ENCODE results near the gene DNAJC15.
A peak's percentile ranks its signal among the peaks of the same experiment; 100 is the strongest.

Gene DNAJC15

DNA sequence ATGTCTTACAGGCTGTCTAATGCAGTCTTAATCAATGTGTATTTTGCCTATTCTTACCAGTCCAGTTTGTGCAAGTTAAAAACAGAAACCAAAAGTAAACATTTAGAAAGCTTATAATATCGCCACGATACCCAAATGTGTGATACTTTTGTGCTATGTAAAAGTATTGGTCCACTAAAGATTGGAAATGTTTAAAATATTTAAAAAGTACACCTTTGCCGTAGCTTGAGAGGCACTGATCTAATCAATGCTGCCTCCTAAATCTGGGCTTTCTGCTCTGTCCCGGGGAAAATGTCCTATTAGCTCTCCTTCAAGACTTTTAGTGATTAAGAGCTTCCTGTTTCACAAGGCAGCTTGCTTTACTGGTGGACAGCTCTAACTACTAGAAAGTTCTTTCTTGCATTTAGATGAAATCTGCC lies 64.7 kb downstream of the DNAJC15 start:
- no peak for DNase-seq

GRCh38 chr13:43089912-43090498 lies 66.6 kb downstream of the DNAJC15 start:
- DNase-seq: no peak

GRCh38 chr13:43094901-43095300 lies 71.5 kb downstream of the DNAJC15 start:
- DNase-seq: no peak

DNA sequence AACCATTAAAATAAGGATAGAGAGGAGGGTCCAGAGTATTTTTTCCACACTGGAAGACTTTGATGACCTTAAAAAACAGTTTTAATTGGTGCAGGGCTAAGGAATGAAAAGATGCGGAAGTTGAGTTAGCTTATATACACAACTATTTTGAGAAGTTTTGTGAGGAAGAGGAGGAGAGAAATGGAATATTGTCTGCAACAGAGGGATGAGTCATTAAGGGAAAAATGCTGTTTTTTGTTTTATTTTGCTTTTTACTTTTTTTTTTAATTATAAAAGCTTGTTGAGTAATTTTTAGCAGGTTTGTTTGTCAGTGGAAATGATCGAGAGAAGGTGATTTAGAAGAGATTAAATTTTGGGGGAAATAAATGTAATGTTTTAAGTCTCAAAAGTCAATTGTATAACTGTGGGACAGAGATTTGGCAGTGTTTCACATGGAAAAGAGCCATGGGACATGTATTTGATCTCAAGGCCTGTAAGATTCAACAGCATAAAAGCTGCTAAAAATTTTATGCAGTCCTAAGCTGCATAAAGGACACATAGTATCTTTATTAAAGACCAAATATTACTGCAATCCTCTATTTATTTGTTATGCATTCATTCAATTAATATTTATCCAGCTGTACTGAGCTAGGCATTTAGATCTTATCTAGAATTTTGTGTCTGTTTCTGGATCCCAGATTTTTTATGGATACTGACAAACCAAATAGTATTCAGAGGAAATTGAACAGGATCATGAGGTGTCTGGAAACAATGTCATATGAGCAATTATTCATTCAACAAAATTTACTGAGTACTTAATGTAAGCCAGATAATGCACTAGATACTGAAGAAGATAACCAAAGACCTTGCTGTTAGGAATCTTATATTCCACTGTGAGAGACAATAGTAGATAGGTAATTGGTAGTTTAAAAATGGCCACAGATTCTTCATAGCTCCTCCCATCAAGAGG lies 72.7 kb downstream of the DNAJC15 start:
- DNase-seq: no peak

DNA sequence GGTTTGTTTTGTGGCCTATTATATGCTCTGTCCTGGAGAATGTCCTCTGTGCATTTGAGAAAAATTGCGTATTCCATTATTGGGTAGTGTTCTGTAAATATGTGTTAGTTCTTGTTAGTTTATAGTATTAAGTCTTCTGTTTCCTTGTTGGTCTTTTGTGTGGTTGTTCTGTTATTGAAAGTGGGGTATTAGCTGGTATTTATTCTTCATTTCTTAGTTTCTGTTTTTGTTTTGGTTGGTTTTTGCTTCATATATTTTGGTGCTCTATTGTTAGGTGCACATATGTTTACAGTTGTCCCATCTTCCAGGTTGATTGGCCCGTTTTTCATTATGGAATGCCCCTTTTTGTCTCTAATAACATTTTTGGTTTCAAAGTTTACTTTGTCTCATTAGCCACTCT lies 77.3 kb downstream of the DNAJC15 start:
- no peak for DNase-seq

DNA sequence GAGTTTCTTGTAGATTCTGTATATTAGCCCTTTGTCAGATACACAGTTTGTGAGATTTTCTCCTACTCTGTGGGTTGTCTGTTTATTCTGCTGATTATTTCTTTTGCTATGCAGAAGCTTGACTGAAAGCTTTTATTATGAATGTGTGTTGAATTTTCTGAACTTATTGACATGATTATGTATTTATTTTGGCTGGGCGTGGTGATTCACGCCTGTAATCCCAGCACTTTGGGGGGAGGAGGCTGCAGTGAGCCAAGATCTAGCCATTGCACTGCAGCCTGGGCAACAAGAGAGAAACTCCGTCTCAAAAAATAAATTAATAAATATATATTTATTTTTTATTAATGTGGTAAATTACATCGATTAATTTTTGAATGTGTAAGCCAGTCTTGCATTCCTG lies 78.9 kb downstream of the DNAJC15 start:
- DNase-seq: no peak

DNA sequence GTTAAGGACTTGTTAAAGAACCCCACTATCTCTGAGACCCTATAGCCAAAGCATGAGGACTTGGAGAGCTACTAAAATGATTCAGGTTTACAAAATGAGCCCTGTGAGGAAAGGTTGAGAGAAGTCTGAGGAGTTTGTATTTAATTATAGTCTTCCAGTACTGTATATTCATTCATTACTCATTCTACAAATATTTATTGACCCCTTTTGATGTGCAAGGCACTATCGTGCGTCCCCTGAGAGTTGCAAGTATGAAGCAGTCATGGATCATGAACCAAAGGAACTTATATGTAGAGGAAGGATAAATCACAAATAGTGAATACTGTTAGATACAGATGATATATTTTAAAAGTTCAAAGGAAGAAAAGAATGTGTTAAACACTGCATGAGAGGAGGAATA lies 84.4 kb downstream of the DNAJC15 start:
- DNase-seq: no peak

DNA sequence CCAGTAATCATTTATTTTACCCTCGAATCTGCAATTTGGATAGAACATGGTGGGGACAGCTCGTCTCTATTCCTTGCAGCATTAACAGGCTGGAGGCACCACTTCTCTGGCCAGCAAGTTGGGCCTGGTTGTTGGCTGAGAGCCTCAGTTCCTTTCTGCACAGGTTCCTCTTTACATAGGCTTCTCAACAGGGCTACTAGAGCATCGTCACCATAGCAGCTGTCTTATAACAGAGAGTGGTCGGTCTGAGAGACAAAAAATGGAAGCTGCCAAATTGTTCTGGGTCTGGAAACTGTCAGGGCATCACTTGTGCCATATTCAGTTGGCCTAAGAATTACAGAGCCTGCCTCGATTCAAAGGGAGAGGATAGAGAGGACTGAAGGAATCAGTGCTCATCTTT lies 86.7 kb downstream of the DNAJC15 start:
- DNase-seq: no peak

DNA sequence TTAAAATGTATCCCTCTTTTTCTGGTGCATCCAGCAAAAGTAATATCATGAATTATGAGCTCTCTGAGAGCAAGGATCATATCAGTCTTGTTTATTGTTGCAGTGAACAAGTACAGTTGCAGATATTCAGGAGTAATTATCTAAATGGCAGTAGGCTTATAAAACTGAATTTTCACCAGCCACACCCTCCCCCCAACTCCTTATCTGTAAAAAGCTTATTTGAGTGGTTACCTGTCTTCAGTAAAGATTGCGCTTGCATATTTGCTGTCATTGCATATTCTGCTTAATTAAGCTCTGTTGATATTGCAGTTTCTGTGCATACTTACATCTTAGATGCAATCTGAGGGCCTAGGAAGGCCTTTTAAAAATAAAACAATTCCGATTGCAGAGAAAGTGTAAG lies 87.3 kb downstream of the DNAJC15 start:
- no peak for DNase-seq

DNA sequence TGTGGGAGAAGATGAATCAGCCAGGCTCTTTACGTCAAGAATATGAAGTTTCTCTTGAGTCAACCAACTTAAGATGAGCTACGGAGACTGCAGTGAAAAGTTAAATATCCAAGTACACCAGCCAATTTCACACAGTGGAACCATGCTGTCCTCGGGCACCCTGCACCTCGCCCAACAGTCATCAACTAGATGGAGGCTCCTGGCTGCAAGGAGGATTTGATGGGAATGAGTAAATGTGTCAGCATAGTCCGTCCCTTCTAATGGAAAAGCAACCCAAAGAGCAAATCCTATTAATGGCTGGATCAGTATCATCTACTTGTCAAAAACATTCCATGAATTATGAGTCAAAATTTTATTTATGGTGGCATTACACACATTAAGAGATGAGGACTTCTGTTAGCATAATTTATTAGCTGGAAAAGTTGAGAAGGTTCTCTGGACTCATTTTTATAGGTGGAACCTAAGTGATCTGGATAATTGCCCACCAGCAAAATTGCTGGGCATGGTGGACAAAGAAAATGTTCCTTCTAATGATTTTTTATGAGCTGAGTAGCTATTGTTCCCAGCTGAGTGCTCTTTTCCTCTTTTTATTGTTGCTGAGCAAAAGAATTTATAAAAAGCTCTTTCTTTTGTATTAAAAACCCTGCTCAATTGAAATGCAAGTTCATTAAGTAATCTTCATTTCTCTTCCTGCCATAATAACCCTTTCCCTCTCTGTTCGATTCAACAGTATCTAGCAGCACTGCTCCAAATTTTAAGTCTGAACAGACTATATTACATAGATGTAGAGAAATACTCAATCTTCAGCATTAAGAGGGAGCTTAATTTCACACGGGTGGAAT lies 88.4 kb downstream of the DNAJC15 start:
- DNase-seq: no peak

GRCh38 chr13:43113603-43114002 lies 90.2 kb downstream of the DNAJC15 start:
- no peak for DNase-seq

DNA sequence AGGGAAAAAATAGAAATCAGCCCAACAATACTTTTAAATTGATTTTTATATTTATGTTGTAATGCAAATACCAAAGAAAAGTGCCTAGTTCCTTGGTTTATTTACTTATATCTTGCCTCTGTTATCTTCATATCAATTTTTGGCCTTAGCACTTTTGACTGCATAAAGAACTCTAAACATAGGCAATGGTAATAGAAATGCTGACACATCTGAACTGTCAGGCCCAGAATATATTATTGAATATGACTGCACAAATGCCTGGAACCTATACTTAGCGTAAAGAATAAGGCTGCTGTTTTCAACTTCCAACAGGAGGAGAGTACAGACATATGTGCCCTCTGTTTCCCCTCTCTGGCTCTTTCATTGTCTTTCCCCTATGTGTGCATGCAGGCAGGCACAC lies 91.1 kb downstream of the DNAJC15 start:
- no peak for DNase-seq

DNA sequence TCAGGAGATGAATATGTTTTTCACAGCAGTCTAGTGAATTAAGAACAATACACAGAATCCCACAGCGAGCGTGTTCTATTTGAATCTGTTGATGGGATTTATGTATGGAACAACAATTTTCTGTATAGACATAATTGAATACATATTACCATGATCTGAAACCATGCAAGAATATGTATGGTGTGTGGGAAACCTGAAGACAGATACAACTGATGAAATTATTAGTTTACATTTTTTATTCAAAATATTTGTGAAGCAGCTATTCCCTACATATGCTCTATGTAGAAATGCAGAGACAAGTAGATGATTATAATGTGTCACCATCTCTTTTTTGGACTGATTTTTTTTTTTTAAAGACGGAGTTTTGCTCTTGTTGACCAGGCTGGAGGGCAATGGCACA lies 91.8 kb downstream of the DNAJC15 start:
- DNase-seq: no peak

GRCh38 chr13:43116242-43116641 lies 92.9 kb downstream of the DNAJC15 start:
- no peak for DNase-seq

DNA sequence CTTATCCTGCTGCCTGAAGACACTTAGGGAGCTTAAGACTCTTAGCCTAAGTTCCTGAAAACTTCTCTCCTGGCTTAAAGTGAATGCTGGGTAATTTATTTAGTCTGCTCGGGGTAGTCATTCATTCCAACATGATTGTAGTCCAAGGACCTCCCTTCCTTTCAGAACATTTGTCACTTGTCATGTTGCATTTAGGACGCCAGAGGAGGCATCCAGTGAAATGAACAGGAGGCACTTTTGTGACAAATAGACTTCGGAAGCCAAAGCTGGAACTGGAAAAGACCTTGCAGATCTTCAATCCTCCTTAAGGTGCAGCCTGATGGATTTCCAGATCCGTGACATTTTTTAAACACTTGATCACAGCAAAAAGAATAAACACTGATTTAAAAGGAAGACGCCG lies 95.1 kb downstream of the DNAJC15 start:
- DNase-seq: no peak

DNA sequence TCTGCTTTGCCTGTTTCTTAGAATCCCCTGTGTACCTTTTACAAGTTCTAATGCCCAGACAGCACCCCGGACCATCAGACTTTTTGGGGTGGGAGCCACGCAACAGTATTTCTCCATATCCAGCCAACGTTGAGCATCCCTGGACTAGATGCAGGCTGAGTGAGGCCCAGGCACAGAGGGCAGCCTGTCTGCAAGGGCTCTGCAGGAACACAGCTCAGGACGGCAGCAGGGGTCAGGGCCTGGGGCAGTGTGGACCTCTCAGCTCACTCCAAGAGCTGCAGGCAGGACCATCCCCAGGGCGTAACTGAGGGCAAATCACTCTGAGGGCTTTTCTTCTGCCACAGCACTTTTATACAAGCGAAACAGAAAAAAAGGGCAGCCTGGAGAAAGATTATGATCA lies 95.8 kb downstream of the DNAJC15 start:
- DNase-seq: no peak

DNA sequence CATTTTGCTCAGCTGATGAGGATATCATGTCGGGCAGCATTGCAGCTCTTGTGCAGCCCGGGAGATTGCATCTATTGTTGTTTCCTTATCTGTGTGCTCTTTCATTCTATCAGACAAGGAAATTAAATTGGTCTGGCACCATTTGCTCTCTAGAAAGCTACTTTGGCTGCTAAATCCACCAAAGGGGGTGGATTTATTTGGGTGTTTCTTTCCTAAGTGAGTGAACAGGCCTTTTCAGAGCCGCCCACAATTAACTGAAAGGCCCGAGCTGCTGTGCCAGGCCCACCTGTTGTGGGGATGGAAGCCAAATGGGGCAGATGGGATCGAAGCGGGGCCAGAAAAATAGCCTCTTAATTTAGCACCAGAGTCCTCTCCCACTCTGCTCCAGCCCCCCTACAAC lies 99.4 kb downstream of the DNAJC15 start:
- peak; percentile 90 for DNase-seq

- no peak for DNase-seq
Observed at GRCh38 chr13:43123856-43124255, 100.5 kb downstream of the DNAJC15 start.

DNA sequence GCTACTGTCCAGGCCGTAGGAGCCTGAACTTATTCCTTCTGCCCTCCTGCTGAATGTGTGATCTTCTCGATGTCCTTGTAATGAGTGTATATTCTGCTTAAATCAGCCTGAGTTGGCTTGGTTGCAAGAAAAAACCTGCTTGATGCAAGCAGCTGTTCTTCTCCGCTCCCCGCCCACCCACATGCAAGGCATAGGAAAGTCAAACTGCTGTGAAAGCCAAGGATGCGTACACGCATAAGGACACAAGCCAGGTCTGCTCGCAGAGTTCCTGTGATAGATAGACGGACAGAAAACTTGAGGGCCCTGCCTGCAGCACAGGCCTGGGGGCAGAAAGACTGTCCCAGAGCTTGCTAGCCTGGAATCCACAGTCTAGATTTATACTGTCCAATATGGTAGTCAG lies 101.1 kb downstream of the DNAJC15 start:
- no peak for DNase-seq

GRCh38 chr13:43126420-43126819 lies 103.0 kb downstream of the DNAJC15 start:
- no peak for DNase-seq

DNA sequence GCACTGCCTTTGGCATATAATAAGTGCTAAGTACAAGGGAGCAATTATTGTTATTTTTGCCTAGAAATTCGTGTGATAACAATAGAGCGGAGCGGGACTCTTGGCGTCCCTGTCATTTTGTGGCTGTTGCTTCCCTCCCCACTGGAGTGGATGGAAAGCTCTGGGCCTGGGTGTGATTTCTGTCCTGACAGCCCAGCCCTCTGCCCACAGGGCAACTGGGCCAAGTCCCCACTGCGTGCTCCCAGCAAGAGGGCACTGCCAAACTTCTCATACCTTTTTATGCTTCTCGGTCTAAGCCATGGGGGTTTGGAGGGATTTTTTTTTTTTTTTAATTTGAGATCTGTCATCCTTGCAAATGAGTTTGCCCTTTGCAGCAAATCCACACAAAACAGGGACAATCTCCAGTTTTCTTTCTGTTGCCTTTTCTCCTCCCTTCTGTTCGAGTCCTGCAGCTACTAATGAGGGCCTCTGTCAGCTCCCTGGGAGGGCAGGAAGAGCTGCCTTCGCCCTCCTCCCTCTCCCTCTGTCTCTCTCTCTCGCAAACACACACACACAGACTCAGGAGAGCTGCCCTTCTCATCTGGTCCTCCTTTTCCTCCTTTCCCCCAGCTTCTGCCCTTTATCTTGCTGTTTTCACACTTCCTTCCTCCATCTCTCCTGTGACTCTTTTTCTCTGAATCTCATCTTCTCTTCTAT lies 103.9 kb downstream of the DNAJC15 start:
- DNase-seq: peak; percentile 15

- DNase-seq: peak; percentile 21
Observed at GRCh38 chr13:43127827-43128226, 104.4 kb downstream of the DNAJC15 start.

GRCh38 chr13:43128504-43128961 lies 105.1 kb downstream of the DNAJC15 start:
- no peak for DNase-seq

Data from DMS 273 treated with DMSO at 0.1 percent for 48 hours (cell line).